Keratinocyte (primary cell): Measurements from ENCODE around the gene NUP98. TPM values are rescaled to one million over a fixed set of nuclear protein-coding genes. Genes with fewer than 3 reads are reported as not detected.

Source experiments
- DNase-seq: peaks from one replicate; pipeline ENCODE4 v3.0.0-alpha.2; 2011; ENCODE audit warnings: low read depth, missing footprints, low spot score
- FAIRE-seq: peaks from 2 replicates; lab custom pipeline; 2011; peaks lifted over from hg19 to GRCh38; lab: Jason Lieb, UNC
- H2AFZ ChIP-seq: 2 replicates; pipeline ENCODE4 v1.6.0; 2012; ENCODE audit warnings: low read length, control low read depth, inconsistent platforms; ENCODE audit not compliant: control insufficient read depth
- H3K27ac ChIP-seq: 2 replicates; pipeline ENCODE4 v1.5.1; 2011; ENCODE audit warnings: low read length; ENCODE audit not compliant: control insufficient read depth, insufficient read depth
- H3K27me3 ChIP-seq: 3 replicates; pipeline ENCODE4 v1.6.0; 2011; ENCODE audit warnings: low read length; ENCODE audit not compliant: control insufficient read depth, insufficient read depth; ENCODE audit errors: extremely low read depth
- H3K36me3 ChIP-seq, 2 experiments: 2 replicates in 1 of 2; 3 replicates in 1 of 2; pipeline ENCODE4 v1.5.1; 2011; ENCODE audit warnings: low read length in 2 of 2, mild to moderate bottlenecking in 1 of 2; ENCODE audit not compliant: control insufficient read depth in 2 of 2, insufficient read depth in 2 of 2; ENCODE audit errors: extremely low read depth in 1 of 2
- H3K4me1 ChIP-seq: 3 replicates; pipeline ENCODE4 v1.5.1; 2011; ENCODE audit warnings: low read length; ENCODE audit not compliant: control insufficient read depth, insufficient read depth; ENCODE audit errors: extremely low read depth
- H3K4me2 ChIP-seq: 3 replicates; pipeline ENCODE4 v1.6.0; 2011; ENCODE audit warnings: low read depth, low read length; ENCODE audit not compliant: control insufficient read depth, insufficient read depth; ENCODE audit errors: extremely low read depth
- H3K4me3 ChIP-seq, 3 experiments: fragments of 200-600 bp in 1 of 3; sonication (generic) in 1 of 3; 2 replicates in 2 of 3; 3 replicates in 1 of 3; pipeline ENCODE4 v1.5.1; 2011 to 2016; ENCODE audit warnings: low read length in 3 of 3, mild to moderate bottlenecking in 3 of 3, control low read depth in 2 of 3, inconsistent platforms in 1 of 3, low read depth in 1 of 3, mixed read lengths in 1 of 3, mixed run types in 1 of 3, moderate library complexity in 1 of 3; ENCODE audit not compliant: control insufficient read depth in 2 of 3, insufficient read depth in 2 of 3; ENCODE audit errors: extremely low read depth in 1 of 3
- H3K79me2 ChIP-seq: 2 replicates; pipeline ENCODE4 v1.6.0; 2012; ENCODE audit warnings: low read length; ENCODE audit not compliant: control insufficient read depth, insufficient read depth
- H3K9ac ChIP-seq: 3 replicates; pipeline ENCODE4 v1.6.0; 2011; ENCODE audit warnings: low read length; ENCODE audit not compliant: control insufficient read depth, insufficient read depth; ENCODE audit errors: extremely low read depth
- H3K9me1 ChIP-seq: 3 replicates; pipeline ENCODE4 v1.6.0; 2011; ENCODE audit warnings: low read length; ENCODE audit not compliant: control insufficient read depth, insufficient read depth; ENCODE audit errors: extremely low read depth
- H3K9me3 ChIP-seq: 2 replicates; pipeline ENCODE4 v1.5.1; 2012; ENCODE audit warnings: low read depth, low read length; ENCODE audit not compliant: control insufficient read depth
- H4K20me1 ChIP-seq: 3 replicates; pipeline ENCODE4 v1.6.0; 2011; ENCODE audit warnings: low read length; ENCODE audit not compliant: control insufficient read depth, insufficient read depth; ENCODE audit errors: extremely low read depth
- EZH2 ChIP-seq: IDR thresholded peaks from one replicate; pipeline ENCODE4 v1.6.1; 2012; ENCODE audit warnings: inconsistent platforms, mild to moderate bottlenecking, low read length, moderate library complexity
- dilution Hi-C: fragments of 300-500 bp; cut with MboI; formaldehyde crosslinking; loops from one replicate; pipeline ENCODE4 v1.7.0; 2020; ENCODE audit warnings: low sequenced_read_pairs; ENCODE audit not compliant: extremely low pct_ligation_motif_present
- polyA plus RNA-seq, 5 experiments: library from polyadenylated mRNA; depleted of rRNA in 3 of 5; stranded (reverse) in 3 of 5; stranded (forward) in 1 of 5; unstranded in 1 of 5; fragments of >200 nt; gene quantifications; 1 replicate in 1 of 5; 2 replicates in 3 of 5; 3 replicates in 1 of 5; pipeline versions ENCODE4 v1.2.1 to v1.2.3, GENCODE V29; 2011 to 2012; ENCODE audit warnings: missing spikeins in 2 of 5, low read depth in 1 of 5, low replicate concordance in 1 of 5
- TF ChIP-seq, protein P1 (sequence below), 3 experiments: IDR thresholded peaks in 1 of 3; conservative IDR thresholded peaks in 1 of 3; optimal IDR thresholded peaks in 1 of 3; 2 replicates in 2 of 3; 3 replicates in 1 of 3; pipeline versions ENCODE3 to v1.5.1; 2011; ENCODE audit warnings: low read length in 3 of 3, mild to moderate bottlenecking in 3 of 3, moderate library complexity in 2 of 3, control low read depth in 1 of 3, inconsistent platforms in 1 of 3; ENCODE audit not compliant: insufficient read depth in 2 of 3; ENCODE audit errors: extremely low read depth in 1 of 3

NUP98 gene
- polyA plus RNA-seq, 1 donor (not counting 4 experiments of a cell fraction or from before 2014, with no cell fraction given), result 66.9 TPM

DNA sequence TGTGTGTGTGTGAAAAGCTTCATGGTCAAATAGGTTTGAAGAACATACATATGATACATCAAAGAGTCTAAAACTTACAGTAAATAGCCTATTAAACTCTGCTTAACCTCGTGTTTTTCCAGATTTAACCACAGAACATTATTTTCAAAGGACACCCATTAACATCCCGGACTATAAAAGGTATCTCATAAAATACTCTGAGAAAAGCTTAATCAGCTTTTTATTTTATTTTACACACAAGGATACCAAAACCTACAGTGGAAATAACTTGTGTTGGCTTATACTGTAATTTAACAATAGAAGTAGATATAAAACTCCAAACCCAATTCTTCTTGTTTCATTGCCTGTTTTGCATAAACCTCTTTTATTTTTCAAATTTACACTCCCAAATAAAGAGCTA is 76.4 kb downstream of the NUP98 start:
- Histone ChIP-seq H3K79me2 (no peaks in the 10 kb centered on the region), H3K9me3 (no peaks in the 10 kb centered on the region), H3K4me2 (no peak overlapping the region), H3K27me3 (no peaks in the 10 kb centered on the region), H3K9ac (no peak overlapping the region), H3K4me1 (no peaks in the 10 kb centered on the region), H3K4me3 (no peak overlapping the region), H2AFZ (no peak overlapping the region), H3K36me3 (peaks cover 18 to 39% of the 10 kb centered on the region in 2 experiments), H3K9me1 (no peaks in the 10 kb centered on the region), H3K27ac (no peak overlapping the region), H4K20me1 (no peaks in the 10 kb centered on the region)
- FAIRE-seq, result no peak
- dilution Hi-C loops, result no loop called here
- no peak for DNase-seq
- TF ChIP-seq EZH2, result no peak
- TF ChIP-seq, protein P1, sequence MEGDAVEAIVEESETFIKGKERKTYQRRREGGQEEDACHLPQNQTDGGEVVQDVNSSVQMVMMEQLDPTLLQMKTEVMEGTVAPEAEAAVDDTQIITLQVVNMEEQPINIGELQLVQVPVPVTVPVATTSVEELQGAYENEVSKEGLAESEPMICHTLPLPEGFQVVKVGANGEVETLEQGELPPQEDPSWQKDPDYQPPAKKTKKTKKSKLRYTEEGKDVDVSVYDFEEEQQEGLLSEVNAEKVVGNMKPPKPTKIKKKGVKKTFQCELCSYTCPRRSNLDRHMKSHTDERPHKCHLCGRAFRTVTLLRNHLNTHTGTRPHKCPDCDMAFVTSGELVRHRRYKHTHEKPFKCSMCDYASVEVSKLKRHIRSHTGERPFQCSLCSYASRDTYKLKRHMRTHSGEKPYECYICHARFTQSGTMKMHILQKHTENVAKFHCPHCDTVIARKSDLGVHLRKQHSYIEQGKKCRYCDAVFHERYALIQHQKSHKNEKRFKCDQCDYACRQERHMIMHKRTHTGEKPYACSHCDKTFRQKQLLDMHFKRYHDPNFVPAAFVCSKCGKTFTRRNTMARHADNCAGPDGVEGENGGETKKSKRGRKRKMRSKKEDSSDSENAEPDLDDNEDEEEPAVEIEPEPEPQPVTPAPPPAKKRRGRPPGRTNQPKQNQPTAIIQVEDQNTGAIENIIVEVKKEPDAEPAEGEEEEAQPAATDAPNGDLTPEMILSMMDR (optimal IDR thresholded peaks at IDR 0.05 in 1 of 3, IDR thresholded peaks at IDR 0.05 in 1 of 3, conservative IDR thresholded peaks at IDR 0.05 in 1 of 3; ENCODE audit: extremely low read depth in 1 of 3, insufficient read depth in 2 of 3, low read length in 3 of 3), result no peak

DNA sequence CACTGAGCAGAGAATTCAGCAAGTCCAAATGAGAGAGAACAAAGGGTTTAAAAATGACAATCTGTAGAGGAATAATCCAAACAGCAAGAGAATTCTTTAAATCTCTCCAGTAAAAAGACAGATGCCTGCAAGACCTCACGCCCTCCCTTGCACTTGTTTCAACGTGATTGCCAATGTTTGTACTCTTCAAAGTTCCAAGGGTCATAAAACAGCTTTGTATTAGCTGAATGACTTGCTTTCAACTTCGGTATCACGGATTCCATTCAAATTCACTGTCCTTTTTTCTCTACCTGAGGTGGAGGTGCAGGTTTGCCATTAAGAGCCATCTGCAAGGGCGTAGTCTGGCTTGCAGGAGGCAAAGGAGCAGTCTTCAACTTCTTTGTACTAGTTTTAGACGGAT is 85.1 kb downstream of the NUP98 start:
- Histone ChIP-seq H3K4me1 (no peaks in the 10 kb centered on the region), H3K79me2 (no peaks in the 10 kb centered on the region), H3K36me3 (peaks cover 9 to 27% of the 10 kb centered on the region in 2 experiments), H3K4me2 (no peak overlapping the region), H3K9me3 (no peaks in the 10 kb centered on the region), H3K4me3 (no peak overlapping the region), H3K9me1 (no peaks in the 10 kb centered on the region), H3K9ac (no peak overlapping the region), H3K27ac (no peak overlapping the region), H4K20me1 (no peaks in the 10 kb centered on the region), H2AFZ (no peak overlapping the region), H3K27me3 (no peaks in the 10 kb centered on the region)
- DNase-seq (no peak), FAIRE-seq (no peak)
- dilution Hi-C loops, result no loop called here
- TF ChIP-seq EZH2, result no peak
- TF ChIP-seq, protein P1 (optimal IDR thresholded peaks at IDR 0.05 in 1 of 3, IDR thresholded peaks at IDR 0.05 in 1 of 3, conservative IDR thresholded peaks at IDR 0.05 in 1 of 3; ENCODE audit: extremely low read depth in 1 of 3, insufficient read depth in 2 of 3, low read length in 3 of 3), result no peak
